H9 (cell line): Measurements from ENCODE around the gene PA2G4. TPM values are rescaled to one million over a fixed set of nuclear protein-coding genes. Genes with fewer than 3 reads are reported as not detected.

Experiments used
- DNase-seq: peaks from one replicate; pipeline ENCODE4 v3.0.0-alpha.2; 2017
- H2AFZ ChIP-seq: one replicate; pipeline ENCODE4 v1.6.1; 2013; ENCODE audit warnings: mild to moderate bottlenecking, low read length, control low read depth, moderate library complexity
- H2AK5ac ChIP-seq: 2 replicates; pipeline ENCODE4 v1.6.1; 2013; ENCODE audit warnings: low read length, control low read depth, mixed read lengths; ENCODE audit not compliant: insufficient read length
- H2BK120ac ChIP-seq: one replicate; pipeline ENCODE4 v1.6.1; 2013; ENCODE audit warnings: low read depth, mild to moderate bottlenecking, low read length, control low read depth, inconsistent platforms; ENCODE audit not compliant: poor library complexity, severe bottlenecking
- H2BK12ac ChIP-seq: 2 replicates; pipeline ENCODE4 v1.6.1; 2013; ENCODE audit warnings: low read length, control low read depth, mixed read lengths, low read depth; ENCODE audit not compliant: insufficient read length
- H2BK15ac ChIP-seq: 2 replicates; pipeline ENCODE4 v1.6.1; 2013; ENCODE audit warnings: low read depth, low read length, control low read depth
- H2BK20ac ChIP-seq: one replicate; pipeline ENCODE4 v1.6.1; 2013; ENCODE audit warnings: low read depth, mild to moderate bottlenecking, low read length, control low read depth, inconsistent platforms; ENCODE audit not compliant: poor library complexity, severe bottlenecking
- H2BK5ac ChIP-seq: 2 replicates; pipeline ENCODE4 v1.6.1; 2013; ENCODE audit warnings: low read length, control low read depth, mixed read lengths; ENCODE audit not compliant: insufficient read length
- H3K14ac ChIP-seq: 2 replicates; pipeline ENCODE4 v1.6.1; 2013; ENCODE audit warnings: low read length, control low read depth; ENCODE audit not compliant: insufficient read depth
- H3K18ac ChIP-seq: 2 replicates; pipeline ENCODE4 v1.6.1; 2013; ENCODE audit warnings: low read depth, mild to moderate bottlenecking, mixed read lengths, low read length, control low read depth; ENCODE audit not compliant: insufficient read length
- H3K23ac ChIP-seq: 2 replicates; pipeline ENCODE4 v1.6.1; 2013; ENCODE audit warnings: low read length, control low read depth, mixed read lengths, low read depth; ENCODE audit not compliant: insufficient read length
- H3K23me2 ChIP-seq: 2 replicates; pipeline ENCODE4 v1.6.1; 2013; ENCODE audit warnings: low read depth, mild to moderate bottlenecking, mixed read lengths, low read length, control low read depth; ENCODE audit not compliant: insufficient read length, poor library complexity, severe bottlenecking
- H3K27ac ChIP-seq: 2 replicates; pipeline ENCODE4 v1.5.1; 2013; ENCODE audit warnings: low read length, control low read depth, mixed read lengths, low read depth; ENCODE audit not compliant: insufficient read length
- H3K27me3 ChIP-seq: 2 replicates; pipeline ENCODE4 v1.6.1; 2013; ENCODE audit warnings: low read length, control low read depth, inconsistent platforms; ENCODE audit not compliant: insufficient read depth
- H3K4ac ChIP-seq: 2 replicates; pipeline ENCODE4 v1.6.1; 2013; ENCODE audit warnings: low read depth, mild to moderate bottlenecking, control low read depth, inconsistent platforms, low read length, moderate library complexity
- H3K4me1 ChIP-seq: 2 replicates; pipeline ENCODE4 v1.6.1; 2013; ENCODE audit warnings: low read length, control low read depth, inconsistent platforms; ENCODE audit not compliant: insufficient read depth
- H3K4me2 ChIP-seq: 2 replicates; pipeline ENCODE4 v1.6.1; 2013; ENCODE audit warnings: low read length, control low read depth, mixed read lengths; ENCODE audit not compliant: insufficient read length, insufficient read depth
- H3K56ac ChIP-seq: 2 replicates; pipeline ENCODE4 v1.6.1; 2013; ENCODE audit warnings: low read depth, mild to moderate bottlenecking, mixed read lengths, low read length, control low read depth; ENCODE audit not compliant: insufficient read length
- H3K79me1 ChIP-seq: 2 replicates; pipeline ENCODE4 v1.6.1; 2013; ENCODE audit warnings: low read depth, mild to moderate bottlenecking, moderate library complexity, low read length, control low read depth, inconsistent platforms; ENCODE audit not compliant: insufficient read depth, poor library complexity, severe bottlenecking
- H3K79me2 ChIP-seq: 2 replicates; pipeline ENCODE4 v1.6.1; 2013; ENCODE audit warnings: low read length, control low read depth, inconsistent platforms; ENCODE audit not compliant: insufficient read depth
- H3K9ac ChIP-seq: 2 replicates; pipeline ENCODE4 v1.6.1; 2013; ENCODE audit warnings: low read length, control low read depth, mixed read lengths; ENCODE audit not compliant: insufficient read length; ENCODE audit errors: extremely low read depth
- H3K9me3 ChIP-seq: one replicate; pipeline ENCODE4 v1.6.1; 2013; ENCODE audit warnings: low read depth, low read length, inconsistent platforms; ENCODE audit not compliant: control insufficient read depth
- H3T11ph ChIP-seq: one replicate; pipeline ENCODE4 v1.6.1; 2013; ENCODE audit warnings: mild to moderate bottlenecking, low read length, control low read depth, inconsistent platforms
- H4K20me1 ChIP-seq: one replicate; pipeline ENCODE4 v1.6.1; 2013; ENCODE audit not compliant: control insufficient read depth, insufficient read length, insufficient read depth
- H4K5ac ChIP-seq: 2 replicates; pipeline ENCODE4 v1.6.1; 2013; ENCODE audit warnings: low read depth, mild to moderate bottlenecking, mixed read lengths, low read length, control low read depth; ENCODE audit not compliant: insufficient read length
- H4K8ac ChIP-seq: replicated peaks from 2 replicates; pipeline ENCODE4 v1.6.1; 2013; ENCODE audit warnings: low read length, control low read depth, mixed read lengths, low read depth; ENCODE audit not compliant: insufficient read length
- H4K91ac ChIP-seq: 2 replicates; pipeline ENCODE4 v1.6.1; 2013; ENCODE audit warnings: low read depth, mild to moderate bottlenecking, moderate library complexity, mixed read lengths, low read length, control low read depth; ENCODE audit not compliant: insufficient read length
- H3K27ac Mint-ChIP-seq, 3 experiments: 2 replicates in 2 of 3; 3 replicates in 1 of 3; pipeline ENCODE4 v1.8.0; 2020 to 2021; ENCODE audit warnings: mixed read lengths in 3 of 3, mild to moderate bottlenecking in 1 of 3, moderate library complexity in 1 of 3
- H3K27me3 Mint-ChIP-seq: 2 replicates; pipeline ENCODE4 v1.8.0; 2021; ENCODE audit warnings: low read depth, mild to moderate bottlenecking, moderate library complexity, mixed read lengths
- H3K36me3 Mint-ChIP-seq, 3 experiments: 2 replicates in 2 of 3; 3 replicates in 1 of 3; pipeline ENCODE4 v1.8.0; 2020 to 2021; ENCODE audit warnings: low read depth in 3 of 3, mixed read lengths in 3 of 3; ENCODE audit not compliant: insufficient read depth in 1 of 3
- H3K4me1 Mint-ChIP-seq, 2 experiments: 2 replicates each; pipeline ENCODE4 v1.8.0; 2020; ENCODE audit warnings: mixed read lengths in 2 of 2
- H3K4me3 Mint-ChIP-seq, 2 experiments: 2 replicates in 1 of 2; 3 replicates in 1 of 2; pipeline ENCODE4 v1.8.0; 2020 to 2021; ENCODE audit warnings: mild to moderate bottlenecking in 2 of 2, mixed read lengths in 2 of 2, moderate library complexity in 1 of 2
- H3K9me3 Mint-ChIP-seq, 2 experiments: 2 replicates in 1 of 2; 3 replicates in 1 of 2; pipeline ENCODE4 v1.8.0; 2020; ENCODE audit warnings: mild to moderate bottlenecking in 2 of 2, mixed read lengths in 2 of 2, moderate library complexity in 1 of 2
- WGBS: extraction: QIAGEN DNeasy Blood & Tissue Kit; methylation state at CpG from one replicate; pipeline ENCODE4 v1.1.7; 2013; ENCODE audit warnings: missing lambda C conversion rate, low lambda C conversion rate, mixed read lengths; ENCODE audit not compliant: insufficient read length; ENCODE audit errors: extremely low coverage; 5-methylcytosine and 5-hydroxymethylcytosine counted together
- total RNA-seq: library from RNA; stranded (reverse); gene quantifications from 2 replicates; pipeline ENCODE4 v1.2.1, GENCODE V29; 2021
- TF ChIP-seq, protein P1 (sequence below): fragments of 200-600 bp; sonication (generic); conservative IDR thresholded peaks from 3 replicates; pipeline ENCODE4 v1.8.0; 2021; ENCODE audit warnings: antibody characterized with exemption, mild to moderate bottlenecking

The PA2G4 gene
- total RNA-seq, 1 experiment from 2014 or later, result 248 TPM

DNA sequence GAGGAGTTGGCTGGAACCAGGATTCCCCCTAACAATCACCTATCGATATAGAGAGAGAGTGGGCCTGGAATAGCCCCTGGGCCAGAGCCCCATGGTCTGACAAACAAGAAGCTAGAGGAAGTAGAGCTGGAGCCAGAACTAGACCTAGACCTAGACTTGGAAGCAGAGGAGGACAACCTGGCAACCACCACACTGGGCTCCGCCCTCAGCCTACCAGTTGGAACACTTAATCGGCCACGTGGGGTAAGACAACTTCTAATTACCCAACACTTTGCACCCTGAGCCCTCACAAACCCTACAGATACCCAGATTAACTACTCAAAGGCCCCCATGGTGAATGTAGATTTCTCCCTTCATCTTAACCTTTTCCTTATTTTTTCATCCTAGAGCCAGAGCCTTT, 4.6 kb upstream of the PA2G4 start:
- H2BK20ac ChIP-seq, result no peak overlapping the region
- H4K91ac ChIP-seq, result no peak overlapping the region
- H3K9me3 ChIP-seq, result no peaks in the 10 kb centered on the region
- H3K27me3 ChIP-seq, result no peaks in the 10 kb centered on the region
- no peak overlapping the region for H3K4ac ChIP-seq
- H2AK5ac ChIP-seq, result no peak overlapping the region
- H3T11ph ChIP-seq, result no peak overlapping the region
- H2BK12ac ChIP-seq, result no peak overlapping the region
- H4K8ac ChIP-seq, result no peak overlapping the region
- no peak overlapping the region for H3K4me2 ChIP-seq
- no peak for DNase-seq
- H2BK15ac ChIP-seq, result no peak overlapping the region
- peaks cover 8 to 12% of the 10 kb centered on the region in 2 experiments for H3K4me1 Mint-ChIP-seq
- H3K27me3 Mint-ChIP-seq, result no peaks in the 10 kb centered on the region; the same call in none of the 2 replicates
- H3K18ac ChIP-seq, result no peak overlapping the region
- H2AFZ ChIP-seq, result no peak overlapping the region
- H2BK120ac ChIP-seq, result no peak overlapping the region
- H3K79me1 ChIP-seq, result no peaks in the 10 kb centered on the region
- no peak overlapping the region for H4K5ac ChIP-seq
- no peaks in the 10 kb centered on the region for H3K23me2 ChIP-seq
- TF ChIP-seq, protein P1, sequence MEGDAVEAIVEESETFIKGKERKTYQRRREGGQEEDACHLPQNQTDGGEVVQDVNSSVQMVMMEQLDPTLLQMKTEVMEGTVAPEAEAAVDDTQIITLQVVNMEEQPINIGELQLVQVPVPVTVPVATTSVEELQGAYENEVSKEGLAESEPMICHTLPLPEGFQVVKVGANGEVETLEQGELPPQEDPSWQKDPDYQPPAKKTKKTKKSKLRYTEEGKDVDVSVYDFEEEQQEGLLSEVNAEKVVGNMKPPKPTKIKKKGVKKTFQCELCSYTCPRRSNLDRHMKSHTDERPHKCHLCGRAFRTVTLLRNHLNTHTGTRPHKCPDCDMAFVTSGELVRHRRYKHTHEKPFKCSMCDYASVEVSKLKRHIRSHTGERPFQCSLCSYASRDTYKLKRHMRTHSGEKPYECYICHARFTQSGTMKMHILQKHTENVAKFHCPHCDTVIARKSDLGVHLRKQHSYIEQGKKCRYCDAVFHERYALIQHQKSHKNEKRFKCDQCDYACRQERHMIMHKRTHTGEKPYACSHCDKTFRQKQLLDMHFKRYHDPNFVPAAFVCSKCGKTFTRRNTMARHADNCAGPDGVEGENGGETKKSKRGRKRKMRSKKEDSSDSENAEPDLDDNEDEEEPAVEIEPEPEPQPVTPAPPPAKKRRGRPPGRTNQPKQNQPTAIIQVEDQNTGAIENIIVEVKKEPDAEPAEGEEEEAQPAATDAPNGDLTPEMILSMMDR, result no peak
- no peak overlapping the region for H3K14ac ChIP-seq
- H2BK5ac ChIP-seq, result no peak overlapping the region
- no peak overlapping the region for H3K27ac Mint-ChIP-seq
- H3K9ac ChIP-seq, result no peak overlapping the region
- H4K20me1 ChIP-seq, result no peaks in the 10 kb centered on the region
- no peak overlapping the region for H3K56ac ChIP-seq
- H3K79me2 ChIP-seq, result peaks cover under 1% of the 10 kb centered on the region; the same call in 1 of the 2 replicates
- peaks cover 42 to 78% (median 73%) of the 10 kb centered on the region in 3 experiments for H3K36me3 Mint-ChIP-seq
- no CpG with 5 or more reads among the region's 4 CpGs for WGBS
- H3K9me3 Mint-ChIP-seq, result peaks cover 0 to 3% of the 10 kb centered on the region in 2 experiments; a peak in 1 of 5 replicates
- H3K4me1 ChIP-seq, result no peaks in the 10 kb centered on the region
- no peak overlapping the region for H3K27ac ChIP-seq
- no peak overlapping the region for H3K23ac ChIP-seq
- H3K4me3 Mint-ChIP-seq, result no peak overlapping the region; a peak in 1 of 5 replicates
